GM18861 (cell line): ENCODE results near the gene ARHGAP10.

Experiments used
- ATAC-seq: cut with Tn5 transposase; IDR thresholded peaks from one replicate; pipeline ENCODE4 v1.9.1; 2021; ENCODE audit not compliant: unreplicated experiment

The ARHGAP10 gene

GRCh38 chr4:148017801-148018200 lies 285.9 kb downstream of the ARHGAP10 start:
- ATAC-seq, result no peak

DNA sequence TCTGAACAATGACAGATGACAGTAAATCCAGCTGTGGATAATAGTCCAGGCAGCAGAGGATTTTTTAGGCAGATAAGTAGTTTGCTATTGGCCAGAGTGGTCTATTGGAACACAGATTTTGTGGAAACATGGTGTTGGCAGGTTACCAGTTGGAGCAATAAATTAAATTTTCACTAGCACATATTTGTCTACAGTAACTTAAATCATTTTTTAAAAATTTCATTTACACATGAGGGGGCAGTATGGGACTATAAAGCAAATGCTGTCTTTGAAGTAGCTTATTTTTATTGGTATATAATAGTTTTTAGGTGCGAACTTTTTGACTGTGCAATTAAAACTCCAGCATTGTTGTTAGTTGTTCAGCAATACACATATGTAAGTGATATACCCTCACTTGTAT lies 289.8 kb downstream of the ARHGAP10 start:
- ATAC-seq, result no peak

- no peak for ATAC-seq
Measured at GRCh38 chr4:148022975-148023374, 291.1 kb downstream of the ARHGAP10 start.

DNA sequence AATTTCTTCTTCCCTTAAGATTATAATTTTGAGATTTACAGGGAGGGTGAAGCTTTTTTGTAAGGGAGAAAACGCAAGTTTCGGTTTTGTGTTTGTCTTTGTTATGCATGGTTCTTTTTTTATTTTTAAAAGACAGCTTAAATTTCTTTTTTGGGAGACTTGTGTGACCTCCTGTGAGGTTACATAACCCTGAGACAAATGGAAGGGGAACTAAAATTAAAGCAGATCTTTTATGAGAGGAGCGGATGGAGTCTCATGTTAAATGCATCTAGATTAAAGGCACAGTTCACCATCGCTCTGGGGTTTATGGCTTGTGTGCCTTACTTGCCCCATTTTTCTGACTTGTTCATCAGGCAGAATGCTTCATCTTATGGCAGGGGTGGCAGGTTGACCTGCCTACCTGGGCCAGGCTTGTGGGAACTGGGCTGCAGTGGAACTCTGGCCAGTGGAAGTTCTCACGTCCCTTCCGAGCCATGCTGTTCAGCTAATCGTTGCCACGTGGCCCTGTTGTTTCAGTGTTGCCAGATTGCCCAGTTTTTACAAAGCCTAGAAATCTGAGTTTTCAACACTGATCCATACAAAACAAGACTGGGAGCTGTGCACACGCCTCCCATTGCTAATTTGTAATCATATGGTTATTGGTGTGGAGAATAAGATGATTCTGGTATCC lies 291.8 kb downstream of the ARHGAP10 start:
- ATAC-seq, result no peak

GRCh38 chr4:148025981-148026380 lies 294.1 kb downstream of the ARHGAP10 start:
- no peak for ATAC-seq

DNA sequence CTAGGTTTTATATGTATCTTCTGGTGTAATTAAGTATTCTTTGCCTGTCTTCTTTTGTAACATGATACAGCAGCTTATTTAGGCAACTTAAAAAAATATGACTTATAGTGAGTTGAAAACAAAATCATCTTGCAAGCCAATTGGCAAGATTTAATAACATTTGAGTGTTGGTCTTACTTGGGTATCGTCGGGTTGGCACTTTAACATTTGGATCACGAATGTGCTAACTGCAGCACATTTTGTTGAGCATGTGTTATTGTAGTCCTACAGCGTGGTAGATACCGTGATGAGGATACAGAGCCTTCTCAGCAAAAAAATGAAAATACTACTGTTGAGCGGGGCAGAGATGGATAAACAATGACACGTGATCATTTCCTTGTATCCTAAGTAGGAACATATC lies 295.3 kb downstream of the ARHGAP10 start:
- ATAC-seq, result no peak

- ATAC-seq, result no peak
Measured at GRCh38 chr4:148029781-148030180, 297.9 kb downstream of the ARHGAP10 start.

GRCh38 chr4:148030193-148030873 lies 298.4 kb downstream of the ARHGAP10 start:
- ATAC-seq, result no peak

- ATAC-seq, result no peak
Measured at GRCh38 chr4:148034813-148035212, 302.9 kb downstream of the ARHGAP10 start.

GRCh38 chr4:148041606-148042329 lies 309.9 kb downstream of the ARHGAP10 start:
- no peak for ATAC-seq

DNA sequence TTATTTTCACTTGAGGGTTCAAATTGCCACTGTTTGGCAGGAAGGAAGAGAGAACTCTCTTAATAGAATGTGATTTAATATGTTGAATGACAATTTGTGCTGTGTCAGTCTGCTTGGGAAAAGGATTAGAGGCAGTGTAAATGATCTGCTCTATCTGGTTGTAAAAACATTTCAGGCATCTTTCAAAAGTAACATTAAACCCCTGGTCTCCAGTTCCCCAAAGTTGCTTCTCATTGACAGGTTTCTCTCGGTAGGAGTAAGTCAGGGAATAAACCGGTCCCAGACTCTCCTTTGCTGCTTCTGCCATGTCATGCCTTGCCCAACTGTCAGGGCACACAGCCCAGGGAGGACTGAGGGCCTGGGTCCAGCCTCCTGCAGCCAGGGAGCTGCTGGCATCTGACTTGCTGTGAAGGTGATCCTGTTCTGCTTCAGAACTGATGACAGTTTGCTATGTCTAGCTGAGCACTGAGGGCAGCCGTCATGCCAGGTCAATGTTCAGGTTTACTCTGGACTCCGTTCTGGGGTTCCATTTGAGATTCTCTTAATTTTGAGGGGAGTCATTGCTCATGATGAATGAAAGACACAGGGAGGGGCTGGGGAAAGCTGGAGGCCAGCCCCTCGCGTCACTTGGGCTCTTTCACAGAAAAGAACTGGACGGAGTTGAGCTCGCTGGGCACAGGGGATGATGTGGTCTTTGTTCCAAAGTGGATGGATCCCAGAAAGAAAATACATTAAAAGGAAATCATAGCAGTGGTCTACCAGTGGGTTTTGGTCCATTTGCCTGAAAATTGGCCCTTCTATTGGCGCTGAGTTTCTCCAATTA lies 312.4 kb downstream of the ARHGAP10 start:
- no peak for ATAC-seq

DNA sequence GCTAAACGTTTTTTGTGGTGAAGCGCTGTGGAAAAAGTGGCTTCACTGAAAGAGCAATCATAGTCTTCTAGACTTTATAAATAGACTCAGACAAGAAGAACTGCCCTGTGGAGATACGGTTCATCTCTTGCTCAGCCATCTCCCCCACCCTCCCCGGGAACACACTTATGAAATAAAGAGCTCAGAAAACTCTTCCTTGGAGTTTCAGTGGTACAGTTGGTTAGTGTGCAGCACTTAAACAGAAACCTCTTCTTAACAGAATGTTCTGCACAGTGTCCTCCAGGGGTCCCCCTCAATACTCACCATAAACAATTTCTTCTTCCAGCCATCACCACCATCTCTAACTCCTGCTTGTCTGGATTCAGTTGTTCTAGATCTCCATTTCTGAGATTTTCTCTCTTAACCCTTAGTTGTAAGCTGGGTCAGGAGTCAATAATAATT lies 313.0 kb downstream of the ARHGAP10 start:
- peak; percentile 98 for ATAC-seq

- ATAC-seq, result no peak
Measured at GRCh38 chr4:148048598-148048997, 316.7 kb downstream of the ARHGAP10 start.

DNA sequence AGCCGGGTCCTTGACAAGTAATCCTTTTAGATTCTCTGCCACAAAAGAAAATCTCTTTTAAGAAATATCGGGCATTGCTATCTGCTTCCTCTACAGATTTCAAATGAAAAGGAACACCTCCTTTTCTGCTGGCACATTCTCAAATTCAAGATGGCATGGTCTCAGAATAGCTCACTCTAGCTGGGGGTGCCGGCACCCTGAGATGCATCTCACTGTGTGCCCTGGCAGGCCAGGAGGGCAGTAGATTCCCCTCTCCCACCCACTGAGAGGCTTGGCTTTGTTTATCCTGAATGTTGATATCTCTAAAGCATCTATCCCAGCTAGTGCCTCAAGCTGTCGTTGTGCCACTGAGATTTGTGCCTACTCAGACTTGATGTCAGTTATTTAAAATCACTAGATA lies 319.5 kb downstream of the ARHGAP10 start:
- no peak for ATAC-seq

DNA sequence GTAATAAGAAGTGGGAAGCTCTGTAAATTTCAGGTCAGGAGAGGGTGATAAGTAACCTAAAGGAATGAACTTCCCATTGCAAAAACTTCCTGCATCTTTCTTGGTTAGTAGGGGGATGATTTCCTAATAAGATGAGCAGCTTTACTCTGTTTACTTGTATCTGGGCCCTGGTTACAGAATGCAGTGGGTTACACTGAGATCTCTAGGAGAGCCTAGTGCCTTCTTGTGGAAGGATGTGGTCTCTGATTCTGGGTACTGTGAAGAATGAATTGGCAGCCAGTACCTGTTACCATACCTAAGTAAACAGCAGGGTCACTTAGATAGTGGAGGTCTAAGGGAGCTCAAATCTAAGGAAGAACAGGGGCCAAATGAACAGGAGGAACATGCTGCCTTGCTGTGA lies 320.6 kb downstream of the ARHGAP10 start:
- no peak for ATAC-seq

- ATAC-seq, result no peak
Measured at GRCh38 chr4:148053298-148054003, 321.6 kb downstream of the ARHGAP10 start.

DNA sequence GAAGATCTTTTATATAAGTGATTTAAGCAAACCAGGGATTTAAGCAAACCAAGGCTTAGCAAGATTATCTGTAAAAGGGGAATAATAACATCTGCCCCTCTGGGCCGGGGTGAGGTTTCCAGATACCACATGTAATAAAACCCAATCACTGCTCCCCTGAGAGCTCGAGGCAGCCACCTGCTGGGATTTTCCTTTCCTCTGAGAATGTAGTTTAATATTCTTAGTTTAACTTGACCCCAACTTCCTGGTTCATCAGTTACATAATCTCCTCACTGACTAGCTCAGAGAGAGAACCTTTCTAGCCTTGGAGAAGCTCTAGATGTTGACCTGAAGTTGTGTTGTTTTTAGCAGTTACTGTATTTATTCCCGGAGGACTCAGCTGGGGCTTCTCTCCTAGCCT lies 322.4 kb downstream of the ARHGAP10 start:
- no peak for ATAC-seq

DNA sequence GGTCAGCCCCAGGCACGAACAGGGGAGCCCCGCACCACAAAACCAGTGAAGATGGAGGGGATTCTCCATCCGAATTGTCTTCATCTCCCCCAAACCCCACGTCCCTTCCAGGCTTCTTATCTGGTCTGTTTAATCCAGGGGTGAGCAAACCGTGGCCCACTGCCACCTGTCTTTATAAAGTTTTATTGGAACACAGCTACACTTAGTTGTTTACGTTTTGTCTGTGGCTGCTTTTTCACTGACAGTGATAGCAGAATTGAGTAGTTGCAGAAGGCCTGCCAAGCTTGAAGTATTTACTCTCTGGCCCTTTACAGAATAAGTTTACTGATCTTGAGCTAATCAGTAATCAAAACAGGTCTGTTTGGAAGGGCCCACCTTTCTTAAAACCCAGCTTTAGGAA lies 324.0 kb downstream of the ARHGAP10 start:
- ATAC-seq, result peak; percentile 29

- ATAC-seq, result peak; percentile 76
Measured at GRCh38 chr4:148056879-148057278, 325.0 kb downstream of the ARHGAP10 start.

GRCh38 chr4:148057516-148057915 lies 325.6 kb downstream of the ARHGAP10 start:
- ATAC-seq, result peak; percentile 41
